ENCODE measurements around the gene GJA4.

GRCh38 chr1:34761176-34761761, 31.5 kb upstream of the GJA4 start:
- TF ChIP-seq, protein P1, sequence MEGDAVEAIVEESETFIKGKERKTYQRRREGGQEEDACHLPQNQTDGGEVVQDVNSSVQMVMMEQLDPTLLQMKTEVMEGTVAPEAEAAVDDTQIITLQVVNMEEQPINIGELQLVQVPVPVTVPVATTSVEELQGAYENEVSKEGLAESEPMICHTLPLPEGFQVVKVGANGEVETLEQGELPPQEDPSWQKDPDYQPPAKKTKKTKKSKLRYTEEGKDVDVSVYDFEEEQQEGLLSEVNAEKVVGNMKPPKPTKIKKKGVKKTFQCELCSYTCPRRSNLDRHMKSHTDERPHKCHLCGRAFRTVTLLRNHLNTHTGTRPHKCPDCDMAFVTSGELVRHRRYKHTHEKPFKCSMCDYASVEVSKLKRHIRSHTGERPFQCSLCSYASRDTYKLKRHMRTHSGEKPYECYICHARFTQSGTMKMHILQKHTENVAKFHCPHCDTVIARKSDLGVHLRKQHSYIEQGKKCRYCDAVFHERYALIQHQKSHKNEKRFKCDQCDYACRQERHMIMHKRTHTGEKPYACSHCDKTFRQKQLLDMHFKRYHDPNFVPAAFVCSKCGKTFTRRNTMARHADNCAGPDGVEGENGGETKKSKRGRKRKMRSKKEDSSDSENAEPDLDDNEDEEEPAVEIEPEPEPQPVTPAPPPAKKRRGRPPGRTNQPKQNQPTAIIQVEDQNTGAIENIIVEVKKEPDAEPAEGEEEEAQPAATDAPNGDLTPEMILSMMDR (IDR thresholded peaks at IDR 0.05), result no peak
- no peak for TF ChIP-seq POLR2A (IDR thresholded peaks at IDR 0.05)

Data from esophagus squamous epithelium (tissue), 4 donors.